ENCODE results near the gene LRRC2. TPM values are rescaled to one million over a fixed set of nuclear protein-coding genes. Genes with fewer than 3 reads are reported as not detected.

The LRRC2 gene
- total RNA-seq, 1 experiment from 2014 or later: 2.6 TPM

DNA sequence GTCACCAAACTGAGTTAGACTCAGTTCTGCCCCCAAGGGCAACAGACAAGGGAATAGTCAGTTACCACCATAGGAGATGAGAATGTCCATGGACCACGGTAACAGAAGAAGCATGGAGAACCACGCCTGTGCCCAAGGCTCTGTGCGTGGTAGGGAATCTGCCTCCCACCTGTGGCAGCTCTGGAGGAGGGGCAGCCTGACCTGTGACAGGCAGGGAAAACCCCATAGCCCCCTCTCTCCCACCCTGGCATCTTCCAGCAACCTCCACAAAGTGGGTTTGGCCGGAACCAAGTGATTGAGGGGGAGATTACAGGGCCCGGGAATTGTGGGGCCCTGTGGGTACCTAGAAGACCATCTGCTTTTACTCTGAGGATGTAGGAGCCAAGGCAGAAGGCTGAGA lies 87.1 kb downstream of the LRRC2 start:
- H4K91ac ChIP-seq (ENCODE audit: insufficient read length, low read depth, low read length): no peak overlapping the region
- peaks cover 4 to 14% (median 6%) of the 10 kb centered on the region in 3 experiments; a peak in 6 of 7 replicates for H3K36me3 Mint-ChIP-seq (ENCODE audit: insufficient read depth in 1 of 3, low read depth in 3 of 3)
- no peak overlapping the region for H2BK20ac ChIP-seq (ENCODE audit: low read depth, low read length, poor library complexity, severe bottlenecking)
- no peak overlapping the region for H2AK5ac ChIP-seq (ENCODE audit: insufficient read length, low read length)
- H3K9me3 ChIP-seq (ENCODE audit: control insufficient read depth, low read depth, low read length): no peaks in the 10 kb centered on the region
- H3K4me1 ChIP-seq (ENCODE audit: insufficient read depth, low read length): no peaks in the 10 kb centered on the region
- H3K27me3 ChIP-seq (ENCODE audit: insufficient read depth, low read length): no peaks in the 10 kb centered on the region
- H4K20me1 ChIP-seq (ENCODE audit: control insufficient read depth, insufficient read depth, insufficient read length): no peaks in the 10 kb centered on the region
- no peak overlapping the region for H2BK5ac ChIP-seq (ENCODE audit: insufficient read length, low read length)
- H3T11ph ChIP-seq (ENCODE audit: low read length): no peak overlapping the region
- H3K79me2 ChIP-seq (ENCODE audit: insufficient read depth, low read length): no peaks in the 10 kb centered on the region
- no peak for DNase-seq
- no peak overlapping the region for H3K4me2 ChIP-seq (ENCODE audit: insufficient read depth, insufficient read length, low read length)
- H2BK120ac ChIP-seq (ENCODE audit: low read depth, low read length, poor library complexity, severe bottlenecking): no peak overlapping the region
- H3K4ac ChIP-seq (ENCODE audit: low read depth, low read length): no peak overlapping the region
- H4K5ac ChIP-seq (ENCODE audit: insufficient read length, low read depth, low read length): no peak overlapping the region
- no peak overlapping the region for H4K8ac ChIP-seq (replicated peaks; ENCODE audit: insufficient read length, low read depth, low read length)
- peaks cover 9% of the 10 kb centered on the region for H3K27me3 Mint-ChIP-seq (ENCODE audit: low read depth)
- H3K9ac ChIP-seq (ENCODE audit: extremely low read depth, insufficient read length, low read length): no peak overlapping the region
- no peak overlapping the region for H3K56ac ChIP-seq (ENCODE audit: insufficient read length, low read depth, low read length)
- no peak overlapping the region for H3K18ac ChIP-seq (ENCODE audit: insufficient read length, low read depth, low read length)
- TF ChIP-seq, protein P1, sequence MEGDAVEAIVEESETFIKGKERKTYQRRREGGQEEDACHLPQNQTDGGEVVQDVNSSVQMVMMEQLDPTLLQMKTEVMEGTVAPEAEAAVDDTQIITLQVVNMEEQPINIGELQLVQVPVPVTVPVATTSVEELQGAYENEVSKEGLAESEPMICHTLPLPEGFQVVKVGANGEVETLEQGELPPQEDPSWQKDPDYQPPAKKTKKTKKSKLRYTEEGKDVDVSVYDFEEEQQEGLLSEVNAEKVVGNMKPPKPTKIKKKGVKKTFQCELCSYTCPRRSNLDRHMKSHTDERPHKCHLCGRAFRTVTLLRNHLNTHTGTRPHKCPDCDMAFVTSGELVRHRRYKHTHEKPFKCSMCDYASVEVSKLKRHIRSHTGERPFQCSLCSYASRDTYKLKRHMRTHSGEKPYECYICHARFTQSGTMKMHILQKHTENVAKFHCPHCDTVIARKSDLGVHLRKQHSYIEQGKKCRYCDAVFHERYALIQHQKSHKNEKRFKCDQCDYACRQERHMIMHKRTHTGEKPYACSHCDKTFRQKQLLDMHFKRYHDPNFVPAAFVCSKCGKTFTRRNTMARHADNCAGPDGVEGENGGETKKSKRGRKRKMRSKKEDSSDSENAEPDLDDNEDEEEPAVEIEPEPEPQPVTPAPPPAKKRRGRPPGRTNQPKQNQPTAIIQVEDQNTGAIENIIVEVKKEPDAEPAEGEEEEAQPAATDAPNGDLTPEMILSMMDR (conservative IDR thresholded peaks at IDR 0.05): no peak
- H3K23me2 ChIP-seq (ENCODE audit: insufficient read length, low read depth, low read length, poor library complexity, severe bottlenecking): no peaks in the 10 kb centered on the region
- peak overlapping the region in 1 of 3 experiments; percentile 46; a peak in 1 of 7 replicates for H3K27ac Mint-ChIP-seq
- no peaks in the 10 kb centered on the region for H3K4me1 Mint-ChIP-seq
- H3K79me1 ChIP-seq (ENCODE audit: insufficient read depth, low read depth, low read length, poor library complexity, severe bottlenecking): no peaks in the 10 kb centered on the region
- WGBS (ENCODE audit: extremely low coverage, insufficient read length, low lambda C conversion rate): no CpG with 5 or more reads among the region's 5 CpGs
- H2BK12ac ChIP-seq (ENCODE audit: insufficient read length, low read depth, low read length): no peak overlapping the region
- H3K27ac ChIP-seq (ENCODE audit: insufficient read length, low read depth, low read length): no peak overlapping the region
- no peak overlapping the region for H2BK15ac ChIP-seq (ENCODE audit: low read depth, low read length)
- H2AFZ ChIP-seq (ENCODE audit: low read length): no peak overlapping the region
- no peak overlapping the region for H3K23ac ChIP-seq (ENCODE audit: insufficient read length, low read depth, low read length)
- H3K4me3 Mint-ChIP-seq: no peak overlapping the region
- H3K14ac ChIP-seq (ENCODE audit: insufficient read depth, low read length): no peak overlapping the region
- H3K9me3 Mint-ChIP-seq: peaks cover 10 to 12% of the 10 kb centered on the region in 2 experiments
